ENCODE data around the gene TCTN2.

TCTN2 gene

GRCh38 chr12:123683964-123684363 is 13.1 kb downstream of the TCTN2 start:
- no peak for DNase-seq

- no peak for DNase-seq
Observed at GRCh38 chr12:123686636-123687190, 15.8 kb downstream of the TCTN2 start.

- DNase-seq, result no peak
Observed at GRCh38 chr12:123690191-123690840, 19.4 kb downstream of the TCTN2 start.

GRCh38 chr12:123696207-123696606 is 25.3 kb downstream of the TCTN2 start:
- DNase-seq, result no peak

GRCh38 chr12:123696646-123697045 is 25.7 kb downstream of the TCTN2 start:
- no peak for DNase-seq

- no peak for DNase-seq
Observed at GRCh38 chr12:123705935-123706334, 35.0 kb downstream of the TCTN2 start.

- DNase-seq, result no peak
Observed at GRCh38 chr12:123707466-123707865, 36.6 kb downstream of the TCTN2 start.

GRCh38 chr12:123712780-123713319 is 41.9 kb downstream of the TCTN2 start:
- peak in 1 of 58 donors; percentile 3 for DNase-seq

GRCh38 chr12:123713398-123713797 is 42.5 kb downstream of the TCTN2 start:
- peak in 8 of 58 donors; percentile 0 to 23 (median 4) for DNase-seq

- DNase-seq, result no peak
Observed at GRCh38 chr12:123713823-123714585, 43.1 kb downstream of the TCTN2 start.

- DNase-seq, result no peak
Observed at GRCh38 chr12:123715195-123715594, 44.3 kb downstream of the TCTN2 start.

- no peak for DNase-seq
Observed at GRCh38 chr12:123717350-123717749, 46.4 kb downstream of the TCTN2 start.

- DNase-seq, result no peak
Observed at GRCh38 chr12:123720141-123720814, 49.4 kb downstream of the TCTN2 start.

GRCh38 chr12:123721245-123721644 is 50.3 kb downstream of the TCTN2 start:
- no peak for DNase-seq

- no peak for DNase-seq
Observed at GRCh38 chr12:123723011-123723410, 52.1 kb downstream of the TCTN2 start.

- DNase-seq, result no peak
Observed at GRCh38 chr12:123723765-123724164, 52.9 kb downstream of the TCTN2 start.

- DNase-seq, result no peak
Observed at GRCh38 chr12:123726244-123726643, 55.3 kb downstream of the TCTN2 start.

- no peak for DNase-seq
Observed at GRCh38 chr12:123726962-123727361, 56.0 kb downstream of the TCTN2 start.

- DNase-seq, result no peak
Observed at GRCh38 chr12:123727878-123728277, 57.0 kb downstream of the TCTN2 start.

GRCh38 chr12:123731596-123731995 is 60.7 kb downstream of the TCTN2 start:
- no peak for DNase-seq

GRCh38 chr12:123732251-123732650 is 61.3 kb downstream of the TCTN2 start:
- no peak for DNase-seq

GRCh38 chr12:123733229-123733628 is 62.3 kb downstream of the TCTN2 start:
- no peak for DNase-seq
